SHP77 (cell line): Measurements from ENCODE around the gene GPR107.

Experiments
- DNase-seq, 2 experiments: peaks; one replicate each; lab custom pipeline; 2025; lab: John Stamatoyannopoulos, UW

Gene GPR107

GRCh38 chr9:130137081-130137640, 83.5 kb downstream of the GPR107 start:
- no peak for DNase-seq

- no peak for DNase-seq
Observed at GRCh38 chr9:130137641-130138081, 84.0 kb downstream of the GPR107 start.

GRCh38 chr9:130138171-130138653, 84.5 kb downstream of the GPR107 start:
- no peak for DNase-seq

GRCh38 chr9:130138791-130139190, 85.1 kb downstream of the GPR107 start:
- DNase-seq = no peak

DNA sequence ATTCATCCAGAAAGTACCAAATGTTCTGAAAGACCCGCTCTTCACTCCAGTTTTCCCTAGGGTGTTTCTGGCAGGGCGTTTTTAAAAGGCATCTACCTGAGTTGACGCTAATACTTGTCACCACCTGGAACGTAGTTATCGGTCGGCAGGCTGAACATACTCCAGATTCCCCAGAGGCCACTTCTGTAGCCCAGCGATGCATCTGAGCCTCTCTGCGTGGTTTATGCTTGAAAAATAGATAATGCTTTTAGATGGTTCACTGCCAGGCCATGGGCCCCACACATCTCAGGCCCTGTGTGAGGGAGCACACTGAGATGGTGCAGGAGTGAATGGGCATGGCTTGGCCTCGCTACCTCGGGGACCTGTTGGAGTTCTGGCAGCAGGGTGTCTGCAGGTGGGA, 85.5 kb downstream of the GPR107 start:
- DNase-seq = no peak

DNA sequence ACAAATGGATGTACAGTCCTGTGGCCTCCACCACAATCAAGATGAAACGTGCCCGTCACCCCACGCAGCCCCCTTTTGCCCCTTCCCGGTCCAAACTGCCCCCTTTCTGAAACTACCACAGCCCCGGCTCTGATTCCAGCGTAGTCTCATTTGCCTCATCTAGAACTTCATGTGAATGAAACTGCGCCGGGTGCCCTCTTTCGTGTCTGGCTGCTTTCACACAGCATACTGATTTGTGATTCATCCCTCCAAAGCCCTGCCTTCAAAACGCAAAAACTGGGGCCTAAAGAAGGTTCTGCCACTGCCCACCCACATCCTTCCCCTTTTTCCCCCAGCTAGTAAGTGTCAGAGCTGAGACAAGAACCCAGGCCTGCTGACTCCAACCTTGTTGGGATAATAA, 87.0 kb downstream of the GPR107 start:
- no peak for DNase-seq

- no peak for DNase-seq
Observed at GRCh38 chr9:130142056-130142455, 88.3 kb downstream of the GPR107 start.

DNA sequence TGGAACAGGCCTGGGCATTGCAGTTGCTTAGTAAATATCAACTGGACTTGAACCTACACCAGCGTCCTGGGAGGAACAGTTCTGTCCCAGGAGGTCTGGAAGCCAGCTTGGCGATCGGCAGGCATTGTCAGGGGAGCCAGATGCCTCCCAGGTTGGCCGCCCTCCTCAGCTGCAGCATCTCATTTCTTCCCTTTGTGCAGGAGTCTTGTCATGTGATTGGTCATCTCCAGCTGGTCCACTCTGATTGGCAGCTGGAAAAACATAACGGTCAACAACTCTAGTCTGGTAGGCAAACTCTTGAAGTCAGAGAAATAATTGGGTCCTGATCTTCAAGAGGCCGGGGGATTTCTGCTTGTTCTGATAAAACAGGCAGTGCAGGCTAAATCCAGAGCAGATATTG, 88.9 kb downstream of the GPR107 start:
- peak; percentile 86 to 87 for DNase-seq

- peak in 1 of 2 experiments; percentile 35 for DNase-seq
Observed at GRCh38 chr9:130143279-130143893, 89.7 kb downstream of the GPR107 start.

- no peak for DNase-seq
Observed at GRCh38 chr9:130143958-130144366, 90.3 kb downstream of the GPR107 start.

- peak; percentile 23 to 66 for DNase-seq
Observed at GRCh38 chr9:130144703-130145102, 91.0 kb downstream of the GPR107 start.

DNA sequence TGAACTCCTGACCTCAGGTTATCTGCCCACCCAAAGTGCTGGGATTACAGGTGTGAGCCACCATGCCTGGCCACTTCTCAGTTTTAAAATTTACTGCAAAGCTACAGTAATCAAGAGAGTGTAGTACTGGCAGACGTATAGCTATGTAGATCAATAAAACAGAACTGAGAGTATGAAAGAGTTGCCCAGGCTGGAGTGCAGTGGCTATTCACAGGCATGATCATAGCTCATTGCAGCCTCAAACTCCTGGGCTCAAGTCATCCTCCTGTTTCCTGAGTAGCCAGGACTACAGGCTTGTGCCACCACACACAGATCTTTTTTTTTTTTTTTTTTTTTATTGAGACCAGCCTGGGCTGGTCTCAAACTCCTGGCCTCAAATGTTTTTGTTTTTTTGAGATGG, 92.0 kb downstream of the GPR107 start:
- DNase-seq = no peak

- DNase-seq = no peak
Observed at GRCh38 chr9:130147198-130147597, 93.5 kb downstream of the GPR107 start.

- no peak for DNase-seq
Observed at GRCh38 chr9:130147910-130148309, 94.2 kb downstream of the GPR107 start.

DNA sequence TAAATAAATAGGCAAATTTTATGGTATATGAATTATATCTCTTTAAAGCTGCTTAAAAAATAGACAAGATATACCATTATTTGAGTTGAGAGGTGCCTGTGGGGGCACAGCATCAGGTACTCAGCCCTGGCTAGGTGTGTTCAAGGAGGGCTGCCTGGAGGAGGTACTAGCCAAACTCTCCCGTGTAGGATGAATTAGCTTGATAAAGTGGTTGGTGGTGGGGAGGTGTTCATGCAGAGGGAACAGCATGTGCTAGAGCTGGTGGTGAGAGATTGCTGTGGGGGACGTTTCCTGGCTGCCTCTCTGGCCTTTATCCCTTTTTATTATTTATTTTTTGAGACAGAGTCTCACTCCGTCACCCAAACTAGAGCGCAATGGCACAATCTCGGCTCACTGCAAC, 95.3 kb downstream of the GPR107 start:
- no peak for DNase-seq

DNA sequence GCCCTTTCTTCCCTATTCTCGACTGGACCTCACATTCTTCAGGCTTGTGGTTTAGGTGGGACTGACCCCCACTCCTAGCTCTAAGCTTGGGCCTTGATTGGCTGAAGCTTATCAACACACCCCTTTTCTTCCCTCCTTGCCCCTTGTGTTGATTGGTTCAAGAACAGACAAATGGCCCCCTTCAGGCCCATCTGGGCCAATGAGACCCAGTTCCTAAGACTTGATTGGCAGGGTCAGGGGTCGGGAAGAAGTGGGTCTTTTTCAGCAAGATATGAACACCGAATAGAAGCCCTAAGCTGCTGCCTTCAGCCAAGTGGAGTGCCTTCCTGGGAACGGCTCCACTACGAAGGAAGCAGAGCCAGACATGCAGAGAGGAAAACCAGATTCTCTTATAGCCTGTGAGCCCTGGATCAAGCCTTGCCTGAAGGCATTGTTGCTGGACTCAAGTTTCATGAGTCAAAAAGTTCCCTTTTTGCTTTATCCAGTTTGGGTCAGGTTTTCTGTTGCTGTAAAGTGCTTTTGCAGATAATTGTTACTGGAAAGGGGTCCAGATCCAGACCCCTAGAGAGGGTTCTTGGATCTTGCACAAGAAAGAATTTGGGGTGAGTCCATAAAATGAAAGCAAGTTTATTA, 96.1 kb downstream of the GPR107 start:
- DNase-seq = no peak

DNA sequence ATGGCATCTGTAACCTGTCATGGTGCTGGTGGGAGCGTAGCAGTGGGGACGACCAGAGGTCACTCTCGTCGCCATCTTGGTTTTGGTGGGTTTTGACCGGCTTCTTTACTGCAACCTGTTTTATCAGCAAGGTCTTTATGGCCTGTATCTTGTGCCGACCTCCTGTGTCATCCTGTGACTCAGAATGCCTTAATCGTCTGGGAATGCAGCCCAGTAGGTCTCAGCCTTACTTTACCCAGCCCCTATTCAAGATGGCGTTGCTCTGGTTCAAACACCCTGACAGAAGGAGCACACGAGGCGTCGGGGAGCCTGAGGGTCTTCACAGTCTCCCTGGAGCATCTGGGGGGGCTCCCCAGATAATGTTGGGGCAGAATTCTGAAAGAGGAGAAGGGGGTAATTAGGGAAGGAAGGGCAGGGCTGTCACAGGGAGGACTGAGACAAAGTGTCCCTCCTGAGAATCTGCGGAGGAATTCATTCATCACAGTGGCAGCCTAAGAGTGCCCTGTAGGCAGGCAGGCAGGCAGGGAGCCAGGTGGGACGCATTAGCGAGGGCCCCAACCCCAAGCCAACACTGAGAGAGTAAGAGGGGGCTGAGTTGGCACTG, 97.2 kb downstream of the GPR107 start:
- DNase-seq = no peak

DNA sequence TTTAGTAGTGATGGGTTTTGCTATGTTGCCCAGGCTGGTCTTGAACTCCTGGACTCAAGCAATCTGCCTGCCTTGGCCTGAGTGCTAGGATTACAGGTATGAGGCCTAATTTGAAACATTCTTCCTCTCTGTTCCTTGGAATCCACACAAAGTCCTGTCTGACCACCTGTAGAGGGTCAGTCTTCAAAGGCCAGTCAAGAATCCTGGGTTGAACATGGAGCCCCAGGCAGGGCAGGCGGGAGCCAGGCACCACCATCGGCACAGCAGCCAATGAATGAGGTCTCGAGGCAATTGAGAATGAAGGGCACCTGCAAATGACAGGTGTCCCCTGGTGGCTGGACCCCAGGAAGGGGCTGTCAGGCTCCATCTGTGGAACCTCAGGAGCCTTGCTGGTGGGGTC, 101.1 kb downstream of the GPR107 start:
- DNase-seq = no peak

DNA sequence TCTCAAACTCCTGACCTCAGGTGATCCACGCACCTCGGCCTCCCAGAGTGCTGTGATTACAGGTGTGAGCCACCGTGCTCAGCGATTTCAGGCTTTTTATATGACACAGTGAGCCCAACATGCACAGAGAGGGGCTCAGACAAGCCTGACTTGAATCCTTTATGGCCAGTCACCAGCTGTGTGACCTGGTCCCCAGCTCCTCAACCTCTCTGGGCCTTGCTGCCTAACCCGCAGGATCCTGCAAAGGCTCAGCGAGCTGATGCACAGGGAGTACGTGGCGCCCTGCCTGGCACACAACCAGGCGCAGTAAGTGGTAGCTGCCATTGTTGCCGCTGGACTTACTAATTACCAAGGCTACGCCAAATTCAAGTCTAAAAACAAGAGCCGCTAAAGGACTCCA, 101.9 kb downstream of the GPR107 start:
- DNase-seq = no peak

DNA sequence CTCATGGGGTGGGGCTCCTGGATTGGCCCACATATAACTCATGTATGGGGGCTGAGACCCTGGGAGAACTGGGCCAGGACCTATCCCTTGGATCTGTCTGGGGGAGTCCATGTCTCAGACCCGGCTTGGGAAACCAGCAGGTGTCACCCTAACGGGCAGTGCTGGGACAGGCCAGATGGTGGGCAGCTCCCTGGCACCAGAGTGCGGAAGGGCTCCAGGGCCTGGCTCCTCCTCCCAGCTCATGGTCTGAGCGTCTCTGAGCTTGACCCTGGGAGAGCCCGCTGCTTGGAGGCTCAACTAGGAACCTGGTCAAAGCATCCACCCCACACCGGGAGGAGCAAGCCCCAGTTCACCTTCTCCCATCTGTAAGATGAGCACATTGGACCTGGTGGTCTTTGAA, 103.0 kb downstream of the GPR107 start:
- peak in 1 of 2 experiments; percentile 26 for DNase-seq

- no peak for DNase-seq
Observed at GRCh38 chr9:130157079-130157478, 103.4 kb downstream of the GPR107 start.

GRCh38 chr9:130158001-130158400, 104.3 kb downstream of the GPR107 start:
- DNase-seq = no peak

DNA sequence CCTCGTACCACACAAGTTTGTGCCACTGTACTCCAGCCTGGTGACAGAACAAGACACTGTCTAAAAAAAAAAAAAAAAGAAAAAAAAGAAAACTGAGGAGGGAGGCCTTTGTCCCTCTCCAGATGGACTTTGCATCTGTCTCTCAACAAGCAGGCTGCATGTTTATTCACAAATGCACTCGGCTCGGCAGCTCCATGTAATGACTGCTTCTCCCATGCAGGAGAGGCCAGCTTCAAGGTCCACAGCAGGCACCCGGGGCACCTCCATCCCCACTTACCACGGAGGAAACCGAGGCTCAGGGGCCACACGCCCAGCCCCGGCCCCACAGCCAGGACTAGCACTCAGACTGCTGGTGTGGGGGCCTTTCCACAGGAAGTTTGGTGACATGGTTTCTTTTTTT, 105.4 kb downstream of the GPR107 start:
- DNase-seq = no peak
